GM21528 (cell line): ENCODE measurements around the gene HYAL1.
"Not testable (repeated sequence)": the region's sequence is repeated elsewhere in the genome, so short reads cannot be mapped to it uniquely, and the experiment has no call there.

ENCODE experiments used
- ATAC-seq: cut with Tn5 transposase; IDR thresholded peaks from one replicate; pipeline ENCODE4 v1.9.1; 2021; ENCODE audit warnings: mild to moderate bottlenecking, moderate library complexity; ENCODE audit not compliant: unreplicated experiment, low FRiP score

Gene HYAL1

GRCh38 chr3:50319894-50320625 is 16.7 kb upstream of the HYAL1 start:
- no peak for ATAC-seq

GRCh38 chr3:50319181-50319893 is 16.0 kb upstream of the HYAL1 start:
- no peak for ATAC-seq

- no peak for ATAC-seq
These were observed 15.2 kb upstream of the HYAL1 start for GRCh38 chr3:50318615-50319014.

GRCh38 chr3:50318163-50318562 is 14.8 kb upstream of the HYAL1 start:
- no peak for ATAC-seq

GRCh38 chr3:50317300-50317699 is 13.9 kb upstream of the HYAL1 start:
- no peak for ATAC-seq

- no peak for ATAC-seq
These were observed 13.4 kb upstream of the HYAL1 start for GRCh38 chr3:50316657-50317242.

- no peak for ATAC-seq
These were observed 11.4 kb upstream of the HYAL1 start for GRCh38 chr3:50314816-50315215.

GRCh38 chr3:50314342-50314741 is 11.0 kb upstream of the HYAL1 start:
- no peak for ATAC-seq

- ATAC-seq = not testable (repeated sequence)
These were observed 8.7 kb upstream of the HYAL1 start for GRCh38 chr3:50312041-50312440.

- no peak for ATAC-seq
These were observed 1.2 kb upstream of the HYAL1 start for GRCh38 chr3:50304601-50305000.

GRCh38 chr3:50302095-50303012 is 1.0 kb downstream of the HYAL1 start:
- ATAC-seq = no peak

GRCh38 chr3:50300681-50301254 is 2.6 kb downstream of the HYAL1 start:
- no peak for ATAC-seq

- ATAC-seq = no peak
These were observed 3.3 kb downstream of the HYAL1 start for GRCh38 chr3:50299929-50300680.

GRCh38 chr3:50299638-50299928 is 3.8 kb downstream of the HYAL1 start:
- no peak for ATAC-seq

GRCh38 chr3:50298836-50299637 is 4.3 kb downstream of the HYAL1 start, which contains the start of the genes HYAL3 and NAA80:
Gene HYAL3, minus strand, starts transcription at chr3:50299405. Its CDS starts 3,803 bp downstream, at chr3:50295602.
Gene NAA80, minus strand, starts transcription at chr3:50299405. Its CDS starts 1,942 bp downstream, at chr3:50297463.
- peak; percentile 82 for ATAC-seq

- no peak for ATAC-seq
These were observed 5.3 kb downstream of the HYAL1 start for GRCh38 chr3:50297896-50298725.

GRCh38 chr3:50297384-50297775 is 6.0 kb downstream of the HYAL1 start:
- ATAC-seq = no peak
